HG02852 (cell line): Measurements from ENCODE around the gene CLEC4F.

ENCODE experiments used
- ATAC-seq: cut with Tn5 transposase; IDR thresholded peaks from one replicate; pipeline ENCODE4 v1.9.1; 2021; ENCODE audit warnings: mild to moderate bottlenecking, moderate library complexity; ENCODE audit not compliant: unreplicated experiment

CLEC4F gene

GRCh38 chr2:70820499-70820898 lies at the start of gene CLEC4F:
CLEC4F (minus strand) TSS chr2:70820599; CDS start chr2:70820523, 76 bp downstream.
- no peak for ATAC-seq

DNA sequence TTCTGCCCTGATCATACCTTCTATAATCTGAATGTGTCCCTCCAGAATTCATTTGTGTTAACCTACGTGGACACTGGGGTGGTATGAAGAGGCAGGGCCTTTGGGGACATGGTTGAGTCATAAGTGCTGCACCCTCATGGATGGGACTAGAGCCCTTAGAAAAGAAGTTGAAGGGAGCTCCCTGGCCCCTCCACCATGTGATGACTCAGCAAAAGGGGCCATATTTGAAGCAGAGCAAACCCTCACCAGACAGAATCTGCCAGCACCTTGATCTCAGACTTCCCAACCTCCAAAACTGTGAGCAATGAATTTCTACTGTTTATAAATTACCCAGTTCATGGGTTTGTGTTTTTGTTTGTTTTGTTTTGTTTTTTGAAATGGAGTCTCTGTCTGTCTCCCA lies 48.6 kb upstream of the CLEC4F start:
- ATAC-seq: no peak

DNA sequence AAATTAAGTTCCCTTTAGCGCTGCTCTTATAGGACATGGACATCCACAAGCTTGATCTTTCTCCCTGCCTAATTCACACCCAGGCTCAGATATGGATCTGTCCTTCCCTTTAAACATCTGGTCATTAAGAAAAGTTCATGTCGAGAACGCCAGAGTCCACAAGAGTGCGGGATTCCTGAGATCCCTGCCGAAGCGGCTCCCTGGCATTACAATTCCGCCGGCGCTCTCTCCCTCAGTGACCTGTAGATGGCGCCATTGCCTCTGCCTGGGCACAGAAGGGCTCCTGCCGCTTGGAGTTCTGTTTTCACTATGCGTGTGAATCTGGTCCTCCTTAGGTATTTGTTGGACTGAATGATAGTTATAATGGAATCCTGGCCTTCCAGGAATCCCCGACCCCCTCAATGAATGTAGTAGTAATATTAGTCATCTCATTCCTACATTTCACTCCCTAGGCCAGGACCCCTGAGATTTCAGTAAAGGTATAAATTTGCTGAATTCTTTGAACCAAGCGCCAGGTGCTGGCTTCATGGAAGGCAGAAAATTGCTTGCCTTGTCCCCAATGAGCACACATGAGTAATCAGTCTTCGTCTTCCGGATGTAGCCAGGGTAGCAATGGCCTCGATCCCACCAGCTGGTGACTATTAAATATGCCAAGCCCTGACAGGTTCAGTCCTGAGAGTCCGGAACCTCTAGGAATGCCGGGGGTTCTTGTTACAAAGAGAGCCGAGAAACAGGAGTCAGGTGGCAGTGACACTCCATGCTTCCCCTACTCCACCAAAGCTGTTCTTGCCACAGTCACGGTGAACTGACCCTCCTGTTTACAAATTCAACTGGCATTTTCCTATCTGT lies 41.6 kb upstream of the CLEC4F start:
- ATAC-seq: no peak

DNA sequence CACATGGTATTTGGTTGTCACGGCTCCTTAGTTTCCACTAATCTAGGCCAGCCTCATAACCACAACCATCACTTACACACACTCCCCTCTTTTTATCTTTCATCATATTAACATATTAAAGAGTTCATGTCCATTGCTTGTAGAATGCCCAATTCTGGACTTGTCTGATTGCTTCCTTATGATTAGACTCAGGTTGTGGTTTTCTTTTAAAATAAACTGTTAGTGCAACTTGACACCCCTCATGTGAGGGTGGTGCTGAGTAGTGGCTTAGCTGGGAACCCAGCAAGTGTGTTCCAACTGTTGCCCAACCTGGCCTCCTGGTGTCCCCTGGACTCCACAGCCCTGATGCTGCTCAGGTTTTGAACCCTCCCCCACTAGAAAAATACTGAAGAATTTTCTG lies 35.3 kb upstream of the CLEC4F start:
- ATAC-seq: no peak

- no peak for ATAC-seq
Observed at GRCh38 chr2:70854411-70854810, 34.0 kb upstream of the CLEC4F start.

DNA sequence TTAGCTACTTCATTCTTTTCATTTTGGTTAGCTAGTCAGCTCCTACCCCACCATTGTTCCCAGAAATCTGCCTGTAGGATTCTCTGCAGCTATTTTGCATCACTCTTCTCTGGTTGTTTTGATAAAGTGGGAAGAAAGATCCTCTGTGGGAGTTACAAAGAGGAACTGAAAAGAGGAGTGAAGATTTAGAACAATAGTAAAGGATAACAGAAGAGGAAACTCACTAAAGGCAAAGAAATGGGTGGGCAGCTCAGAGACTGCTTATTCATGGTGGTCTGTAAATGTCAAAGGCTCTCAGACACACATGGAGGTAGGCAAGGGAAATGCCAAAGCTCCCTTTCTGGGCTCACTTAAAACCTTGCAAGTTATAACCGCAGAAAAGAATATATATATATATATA lies 32.4 kb upstream of the CLEC4F start:
- ATAC-seq: no peak

DNA sequence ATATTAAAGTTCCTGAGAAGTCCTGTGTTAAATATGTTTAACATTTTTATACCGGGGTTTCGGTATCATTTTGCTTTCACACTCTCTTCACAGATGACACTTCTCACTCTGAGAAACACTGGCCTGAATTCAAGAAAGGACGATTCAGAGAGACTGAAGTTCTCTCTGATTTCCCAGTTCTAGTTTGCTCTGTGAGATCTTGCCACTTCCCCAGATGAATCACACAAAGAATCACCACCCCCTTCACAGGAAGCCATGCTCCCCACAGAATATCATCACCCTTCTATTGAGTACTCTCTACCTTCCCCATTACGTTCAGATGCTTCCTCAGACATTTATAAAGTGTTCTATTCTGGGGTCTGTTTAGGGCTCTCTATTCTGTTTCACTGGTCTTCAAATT lies 31.3 kb upstream of the CLEC4F start:
- ATAC-seq: peak; percentile 91

GRCh38 chr2:70850925-70851324 lies 30.5 kb upstream of the CLEC4F start:
- no peak for ATAC-seq

- ATAC-seq: no peak
Observed at GRCh38 chr2:70842401-70842800, 22.0 kb upstream of the CLEC4F start.

- ATAC-seq: no peak
Observed at GRCh38 chr2:70837980-70838925, 17.9 kb upstream of the CLEC4F start.

GRCh38 chr2:70835643-70836042 lies 15.2 kb upstream of the CLEC4F start, which contains the start of gene CD207:
CD207 (minus strand) TSS chr2:70835816; CDS start chr2:70835776, 40 bp downstream.
- no peak for ATAC-seq

GRCh38 chr2:70834881-70835280 lies 14.5 kb upstream of the CLEC4F start:
- ATAC-seq: no peak

- ATAC-seq: no peak
Observed at GRCh38 chr2:70834106-70834505, 13.7 kb upstream of the CLEC4F start.

DNA sequence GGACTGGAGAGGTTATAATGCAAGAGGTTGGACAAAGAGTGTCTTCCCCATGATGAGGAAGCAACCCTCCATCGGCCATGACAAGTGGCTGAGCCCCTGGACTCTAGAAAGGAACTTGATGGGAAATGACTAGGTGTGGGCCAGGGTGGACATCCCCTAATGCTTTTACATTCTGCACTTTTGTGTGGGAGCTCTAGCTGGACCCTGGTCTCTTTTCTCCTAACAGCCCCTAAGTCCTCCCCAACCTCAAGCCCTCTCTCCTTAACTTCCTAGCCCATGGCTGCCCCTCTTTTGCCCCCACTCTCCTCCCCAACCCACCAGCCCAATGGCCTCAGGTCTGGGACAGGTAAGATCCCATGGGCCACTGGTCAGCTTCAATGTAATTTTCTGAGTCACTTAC lies 12.8 kb upstream of the CLEC4F start:
- ATAC-seq: no peak

DNA sequence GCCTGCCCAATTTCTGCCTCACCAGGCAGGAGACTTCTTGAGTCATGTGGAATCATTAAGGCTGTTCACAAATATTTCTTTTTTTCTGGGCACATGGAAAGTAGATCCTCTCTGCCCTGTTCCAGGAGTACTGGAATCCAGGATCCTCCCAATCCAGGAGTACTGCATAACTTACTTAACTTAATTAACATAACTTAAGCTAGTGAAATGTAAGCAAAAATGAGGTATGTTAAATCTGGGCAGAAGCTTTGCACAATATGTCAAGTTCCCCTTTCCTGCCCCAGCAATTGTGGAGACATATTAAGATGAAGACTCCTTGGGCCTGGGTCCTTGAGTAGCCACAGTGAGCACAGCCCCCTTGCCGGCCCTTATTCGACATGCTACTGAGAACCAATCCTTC lies 12.0 kb upstream of the CLEC4F start:
- ATAC-seq: no peak

DNA sequence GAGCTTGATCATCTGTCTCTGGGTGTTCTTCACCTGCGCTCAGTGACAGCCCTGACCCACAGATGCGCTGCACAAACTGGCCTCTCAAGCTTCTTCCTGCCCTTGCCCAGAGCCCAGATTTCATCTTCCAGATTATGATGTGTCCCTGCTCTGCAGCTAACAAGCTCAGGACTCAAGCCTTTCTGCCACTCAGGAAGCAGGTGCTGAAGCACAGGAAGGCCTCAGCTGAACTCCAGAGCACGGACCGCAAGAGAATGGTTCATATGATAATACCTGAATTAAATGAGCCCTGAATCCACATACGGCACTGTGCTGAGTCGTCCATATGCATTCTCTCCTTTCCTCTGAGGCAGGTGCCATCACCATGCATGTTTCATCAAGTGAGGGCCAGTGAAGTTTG lies 11.5 kb upstream of the CLEC4F start:
- no peak for ATAC-seq

GRCh38 chr2:70830366-70830765 lies 10.0 kb upstream of the CLEC4F start:
- no peak for ATAC-seq

- no peak for ATAC-seq
Observed at GRCh38 chr2:70829916-70830315, 9.5 kb upstream of the CLEC4F start.

GRCh38 chr2:70828914-70829824 lies 8.8 kb upstream of the CLEC4F start:
- no peak for ATAC-seq

- no peak for ATAC-seq
Observed at GRCh38 chr2:70828115-70828514, 7.7 kb upstream of the CLEC4F start.

GRCh38 chr2:70827388-70827787 lies 7.0 kb upstream of the CLEC4F start:
- no peak for ATAC-seq
